Neutrophil (primary cell): Measurements from ENCODE around the gene BARD1.
"Not testable (repeated sequence)": the region's sequence is repeated elsewhere in the genome, so short reads cannot be mapped to it uniquely, and the experiment has no call there.

Experiments
- H3K27ac ChIP-seq: fragments of 200-600 bp; sonication (generic); 2 replicates; pipeline ENCODE4 v1.5.1; 2016; ENCODE audit warnings: mild to moderate bottlenecking, moderate library complexity
- H3K27me3 ChIP-seq: fragments of 200-600 bp; sonication (generic); 2 replicates; pipeline ENCODE4 v1.6.0; 2016; ENCODE audit warnings: mild to moderate bottlenecking
- H3K36me3 ChIP-seq: fragments of 200-600 bp; sonication (generic); 2 replicates; pipeline ENCODE4 v1.5.1; 2017
- H3K4me1 ChIP-seq, 2 experiments: fragments of 200-600 bp in 1 of 2; sonication (generic) in 1 of 2; 1 replicate in 1 of 2; 2 replicates in 1 of 2; pipeline versions ENCODE4 v1.5.1 to v1.6.1; 2013 to 2016; ENCODE audit warnings: low read depth in 1 of 2, low read length in 1 of 2, mild to moderate bottlenecking in 1 of 2, moderate library complexity in 1 of 2; ENCODE audit not compliant: control insufficient read depth in 1 of 2, insufficient read depth in 1 of 2
- H3K4me3 ChIP-seq, 2 experiments: fragments of 200-600 bp in 1 of 2; sonication (generic) in 1 of 2; 1 replicate in 1 of 2; 2 replicates in 1 of 2; pipeline ENCODE4 v1.5.1; 2013 to 2016; ENCODE audit warnings: low read depth in 1 of 2, low read length in 1 of 2, mild to moderate bottlenecking in 1 of 2, moderate library complexity in 1 of 2
- H3K9me3 ChIP-seq: fragments of 200-600 bp; sonication (generic); 2 replicates; pipeline ENCODE4 v1.5.1; 2016
- TF ChIP-seq, protein P1 (sequence below): fragments of 200-600 bp; sonication (generic); IDR thresholded peaks from 2 replicates; pipeline ENCODE4 v1.5.1; 2016; ENCODE audit warnings: antibody characterized with exemption

The BARD1 gene

DNA sequence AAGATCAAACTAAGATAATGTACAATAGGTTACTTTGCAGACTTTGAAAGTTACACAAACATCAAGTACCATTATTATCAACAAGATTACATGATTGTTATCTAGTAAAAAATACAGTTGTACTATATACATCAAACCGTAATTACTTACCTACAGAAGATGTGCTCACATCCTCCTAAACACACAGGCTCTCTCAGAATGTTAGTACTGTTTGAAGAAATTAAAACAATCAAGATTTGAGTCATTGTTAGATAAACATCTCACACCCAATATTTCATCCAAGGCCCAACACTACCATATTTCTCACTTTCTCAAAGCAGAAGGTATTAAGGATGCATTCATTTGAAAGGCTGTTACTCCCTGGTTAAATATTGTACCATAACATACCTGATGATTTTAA lies 12.6 kb downstream of the BARD1 start:
- H3K9me3 ChIP-seq, result no peaks in the 10 kb centered on the region
- TF ChIP-seq, protein P1, sequence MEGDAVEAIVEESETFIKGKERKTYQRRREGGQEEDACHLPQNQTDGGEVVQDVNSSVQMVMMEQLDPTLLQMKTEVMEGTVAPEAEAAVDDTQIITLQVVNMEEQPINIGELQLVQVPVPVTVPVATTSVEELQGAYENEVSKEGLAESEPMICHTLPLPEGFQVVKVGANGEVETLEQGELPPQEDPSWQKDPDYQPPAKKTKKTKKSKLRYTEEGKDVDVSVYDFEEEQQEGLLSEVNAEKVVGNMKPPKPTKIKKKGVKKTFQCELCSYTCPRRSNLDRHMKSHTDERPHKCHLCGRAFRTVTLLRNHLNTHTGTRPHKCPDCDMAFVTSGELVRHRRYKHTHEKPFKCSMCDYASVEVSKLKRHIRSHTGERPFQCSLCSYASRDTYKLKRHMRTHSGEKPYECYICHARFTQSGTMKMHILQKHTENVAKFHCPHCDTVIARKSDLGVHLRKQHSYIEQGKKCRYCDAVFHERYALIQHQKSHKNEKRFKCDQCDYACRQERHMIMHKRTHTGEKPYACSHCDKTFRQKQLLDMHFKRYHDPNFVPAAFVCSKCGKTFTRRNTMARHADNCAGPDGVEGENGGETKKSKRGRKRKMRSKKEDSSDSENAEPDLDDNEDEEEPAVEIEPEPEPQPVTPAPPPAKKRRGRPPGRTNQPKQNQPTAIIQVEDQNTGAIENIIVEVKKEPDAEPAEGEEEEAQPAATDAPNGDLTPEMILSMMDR, result no peak
- peaks cover 24 to 41% of the 10 kb centered on the region in 2 experiments for H3K4me1 ChIP-seq
- H3K27ac ChIP-seq, result no peak overlapping the region
- H3K4me3 ChIP-seq, result no peak overlapping the region
- no peaks in the 10 kb centered on the region for H3K27me3 ChIP-seq
- H3K36me3 ChIP-seq, result no peaks in the 10 kb centered on the region

DNA sequence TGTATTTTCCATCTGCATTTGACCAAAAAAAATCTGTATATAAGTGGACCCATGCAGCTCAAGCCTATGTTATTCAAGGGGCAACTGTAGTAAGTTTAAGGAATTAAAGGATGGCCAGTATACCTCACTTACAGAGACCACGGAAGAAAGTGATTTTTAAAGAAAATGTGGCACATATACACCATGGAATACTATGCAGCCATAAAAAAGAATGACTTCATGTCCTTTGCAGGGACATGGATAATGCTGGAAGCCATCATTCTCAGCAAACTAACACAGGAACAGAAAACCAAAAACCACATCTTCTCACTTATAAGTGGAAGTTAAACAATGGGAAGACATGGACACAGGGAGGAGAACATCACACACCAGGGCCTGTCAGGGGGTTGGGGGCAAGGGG lies 26.3 kb downstream of the BARD1 start:
- H3K27me3 ChIP-seq, H3K4me3 ChIP-seq, H3K27ac ChIP-seq, H3K4me1 ChIP-seq, H3K9me3 ChIP-seq: not testable (repeated sequence)
- H3K36me3 ChIP-seq, result peaks cover 19% of the 10 kb centered on the region

DNA sequence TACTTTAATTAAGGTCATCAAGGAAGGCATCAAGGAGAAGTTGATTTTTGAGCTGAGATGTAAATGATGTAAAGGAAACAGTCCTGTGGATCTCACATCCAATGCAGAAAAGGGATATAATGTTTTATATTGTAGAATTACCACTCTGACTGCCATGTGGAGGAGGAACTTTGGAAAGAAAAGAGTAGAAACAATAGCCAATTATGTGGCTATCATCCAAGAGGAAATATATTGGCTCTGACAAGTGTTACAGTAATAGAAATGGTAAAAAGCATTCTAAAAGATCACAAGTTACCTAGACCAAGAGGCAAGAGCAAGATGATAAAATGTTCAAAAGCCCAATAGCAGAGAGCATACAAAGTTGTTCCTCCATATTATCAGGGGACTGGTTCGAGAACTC lies 26.8 kb downstream of the BARD1 start:
- H3K36me3 ChIP-seq, result peaks cover 19% of the 10 kb centered on the region
- TF ChIP-seq, protein P1, result no peak
- no peaks in the 10 kb centered on the region for H3K9me3 ChIP-seq
- no peak overlapping the region for H3K27ac ChIP-seq
- no peaks in the 10 kb centered on the region for H3K4me1 ChIP-seq
- H3K27me3 ChIP-seq, result no peaks in the 10 kb centered on the region
- no peak overlapping the region for H3K4me3 ChIP-seq

DNA sequence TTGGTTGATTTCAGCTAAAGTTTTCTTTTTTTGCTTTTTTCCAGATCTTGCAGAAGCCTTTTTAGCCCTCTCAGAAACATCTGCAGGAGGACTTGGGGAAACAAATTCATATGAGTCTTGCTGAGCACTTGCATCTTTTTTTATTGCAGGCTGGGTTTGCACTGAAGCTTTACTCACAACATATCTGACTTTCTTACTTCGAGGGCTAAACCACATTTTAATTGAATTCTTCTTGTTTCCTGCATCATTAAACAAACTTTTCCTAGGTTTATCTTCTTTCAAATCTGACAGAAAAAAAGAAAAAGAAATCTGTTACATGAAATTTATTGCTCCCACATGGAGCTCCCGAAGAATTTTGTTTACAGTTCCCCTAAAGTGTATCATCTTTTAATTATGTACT lies 28.3 kb downstream of the BARD1 start:
- no peak overlapping the region for H3K4me3 ChIP-seq
- H3K9me3 ChIP-seq, result no peaks in the 10 kb centered on the region
- TF ChIP-seq, protein P1, result no peak
- no peaks in the 10 kb centered on the region for H3K27me3 ChIP-seq
- H3K27ac ChIP-seq, result no peak overlapping the region
- no peaks in the 10 kb centered on the region for H3K4me1 ChIP-seq
- H3K36me3 ChIP-seq, result peaks cover 19% of the 10 kb centered on the region

DNA sequence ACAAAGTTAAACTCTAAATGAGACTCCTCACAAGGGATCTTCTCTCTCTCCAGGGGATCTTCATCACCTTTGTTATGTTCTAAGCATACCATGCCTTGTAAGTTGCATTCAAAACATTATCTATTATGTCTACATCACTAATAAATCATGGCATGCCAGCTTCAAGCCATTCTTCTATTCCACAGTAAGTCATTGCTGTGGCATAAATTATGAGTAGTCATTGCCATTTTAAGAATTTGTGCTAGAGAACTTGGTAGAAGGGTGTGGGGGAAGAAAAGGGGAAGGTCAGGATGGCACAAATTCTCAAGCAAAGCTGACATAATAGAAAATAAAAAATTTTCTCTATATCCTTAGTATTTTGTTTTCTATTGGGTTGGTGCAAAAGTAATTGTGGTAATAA lies 33.5 kb downstream of the BARD1 start:
- peaks cover 24% of the 10 kb centered on the region for H3K36me3 ChIP-seq
- no peak overlapping the region for H3K4me3 ChIP-seq
- H3K27ac ChIP-seq, result no peak overlapping the region
- no peaks in the 10 kb centered on the region for H3K9me3 ChIP-seq
- H3K4me1 ChIP-seq, result no peaks in the 10 kb centered on the region
- H3K27me3 ChIP-seq, result no peaks in the 10 kb centered on the region
- TF ChIP-seq, protein P1, result no peak

DNA sequence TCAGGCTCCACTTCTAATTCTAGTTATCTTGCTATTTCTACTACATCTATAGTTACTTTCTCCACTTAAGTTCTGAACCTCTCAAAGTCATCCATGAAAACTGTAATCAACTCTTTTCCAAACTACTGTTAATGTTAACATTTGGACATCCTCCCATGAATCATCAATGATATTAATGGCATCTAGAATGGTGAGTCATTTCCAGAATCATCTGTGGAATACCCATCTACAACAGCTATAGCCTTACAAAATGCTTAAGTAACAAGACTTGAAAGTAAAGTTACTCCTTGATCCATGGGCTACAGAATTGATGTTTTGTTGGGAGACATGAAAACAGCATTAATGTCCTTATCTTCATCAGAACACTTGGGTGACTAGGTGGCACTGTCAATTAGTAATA lies 35.4 kb downstream of the BARD1 start:
- TF ChIP-seq, protein P1, result no peak
- H3K4me3 ChIP-seq, result no peak overlapping the region
- peaks cover 6% of the 10 kb centered on the region for H3K36me3 ChIP-seq
- H3K9me3 ChIP-seq, result no peaks in the 10 kb centered on the region
- no peaks in the 10 kb centered on the region for H3K27me3 ChIP-seq
- no peaks in the 10 kb centered on the region for H3K4me1 ChIP-seq
- H3K27ac ChIP-seq, result no peak overlapping the region
